H1 (cell line): ENCODE measurements around the gene BICD1. TPM values are rescaled to one million over a fixed set of nuclear protein-coding genes. Genes with fewer than 3 reads are reported as not detected.

Experiments used
- BACH1 ChIP-seq: IDR thresholded peaks from 2 replicates; pipeline ENCODE4 v1.6.1; 2012; ENCODE audit warnings: low read length, improper control_type of control experiment
- CBX8 ChIP-seq: fragments of 300-800, 300-1000 bp; sonication (generic); IDR thresholded peaks from 2 replicates; pipeline ENCODE4 v1.7.1; 2016; ENCODE audit warnings: low read depth, low read length, borderline replicate concordance
- CHD2 ChIP-seq: IDR thresholded peaks from 2 replicates; pipeline ENCODE4 v1.6.1; 2012; ENCODE audit warnings: low read length, improper control_type of control experiment
- RNF2 ChIP-seq: fragments of 200-900, 300-1000 bp; sonication (generic); IDR thresholded peaks from 2 replicates; pipeline ENCODE4 v1.7.1; 2016; ENCODE audit warnings: borderline replicate concordance, low read depth, mild to moderate bottlenecking, antibody characterized with exemption, low read length; ENCODE audit not compliant: poor library complexity, severe bottlenecking; ENCODE audit errors: missing control alignments
- YY1 ChIP-seq: IDR thresholded peaks from 2 replicates; pipeline ENCODE4 v1.6.1; 2011; ENCODE audit warnings: low read depth, mild to moderate bottlenecking, low read length
- polyA plus RNA-seq, 7 experiments: library from polyadenylated mRNA; depleted of rRNA in 3 of 7; stranded (reverse) in 5 of 7; unstranded in 2 of 7; fragments of >200 nt in 5 of 7; fragments of 200-250 nt in 2 of 7; gene quantifications; 1 replicate in 5 of 7; 2 replicates in 1 of 7; 4 replicates in 1 of 7; pipeline versions ENCODE4 v1.2.1 to v1.2.3, GENCODE V29; 2011 to 2013; ENCODE audit warnings: missing spikeins in 2 of 7, mixed read lengths in 2 of 7
- total RNA-seq: library from RNA; stranded (reverse); fragmentation: NEBNext Ultra II Directional; extraction: Animal tissue kit (Norgen Biotek cat#: 25700); gene quantifications from 2 replicates; pipeline ENCODE4 v1.2.1, GENCODE V29; 2021

BICD1 gene
- total and polyA plus RNA-seq, 2 of the 8 experiments (the other 6 are each of a cell fraction or from before 2014, with no cell fraction given) = 34.1 to 58.4 TPM

GRCh38 chr12:32151086-32151485 is 44.4 kb downstream of the BICD1 start (continued):
- no peak for TF ChIP-seq RNF2
- no peak for TF ChIP-seq CBX8
- no peak for TF ChIP-seq YY1
- TF ChIP-seq BACH1 = no peak
- no peak for TF ChIP-seq CHD2
